GM18907 (cell line): ENCODE measurements around the gene TIAM1.
A peak's percentile ranks its signal among the peaks of the same experiment; 100 is the strongest.

Experiments
- ATAC-seq: cut with Tn5 transposase; IDR thresholded peaks from one replicate; pipeline ENCODE4 v1.9.1; 2021; ENCODE audit warnings: mild to moderate bottlenecking, moderate library complexity; ENCODE audit not compliant: unreplicated experiment

TIAM1 gene

DNA sequence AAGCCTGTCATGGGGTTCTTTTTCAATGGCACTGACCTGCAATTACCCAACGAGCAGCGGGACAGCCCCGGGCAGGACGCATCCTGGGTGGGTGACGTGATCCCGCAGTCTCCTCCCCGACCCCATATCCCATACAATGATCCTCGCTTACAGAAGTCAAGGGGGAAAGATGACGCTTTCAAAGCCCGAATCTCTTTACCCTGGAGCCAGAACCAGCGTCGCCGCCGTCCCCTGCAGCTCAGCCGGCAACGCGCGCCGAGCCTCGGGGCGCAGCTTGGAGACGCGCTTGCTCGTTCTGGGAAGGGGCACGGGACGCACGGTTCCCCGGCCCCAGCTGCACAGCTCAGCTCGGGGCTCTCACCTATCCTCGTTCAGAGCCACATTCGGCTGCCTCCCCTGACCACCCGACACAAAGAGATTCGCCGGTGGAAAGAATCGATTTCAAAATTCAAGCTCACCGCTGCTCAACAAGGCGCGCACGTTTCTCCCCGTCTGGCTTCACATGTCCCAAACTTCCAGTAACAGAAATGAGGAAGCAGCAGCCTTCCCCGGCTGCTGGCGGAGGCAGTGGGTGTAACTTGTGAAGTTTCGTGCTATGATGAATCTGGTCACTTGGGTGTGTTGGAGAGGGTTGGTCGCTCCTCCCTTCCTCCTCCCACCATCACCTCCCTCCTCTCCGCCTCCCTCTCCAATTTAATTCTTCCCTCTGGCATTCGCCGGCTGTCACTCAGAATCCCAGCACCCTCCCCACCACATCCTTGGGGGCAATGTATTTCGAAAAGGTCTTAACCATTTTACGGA, at the start of gene TIAM1:
Gene TIAM1, minus strand, starts transcription at position 582 of the 801 bp plus-strand sequence. CDS start 77,289 bp downstream, outside the sequence.
- no peak for ATAC-seq

GRCh38 chr21:31387560-31388186, 43.6 kb upstream of the TIAM1 start:
- no peak for ATAC-seq

GRCh38 chr21:31386006-31386405, 41.9 kb upstream of the TIAM1 start:
- ATAC-seq: no peak

GRCh38 chr21:31383770-31384169, 39.7 kb upstream of the TIAM1 start:
- no peak for ATAC-seq

- no peak for ATAC-seq
Observed at GRCh38 chr21:31382060-31382459, 38.0 kb upstream of the TIAM1 start.

DNA sequence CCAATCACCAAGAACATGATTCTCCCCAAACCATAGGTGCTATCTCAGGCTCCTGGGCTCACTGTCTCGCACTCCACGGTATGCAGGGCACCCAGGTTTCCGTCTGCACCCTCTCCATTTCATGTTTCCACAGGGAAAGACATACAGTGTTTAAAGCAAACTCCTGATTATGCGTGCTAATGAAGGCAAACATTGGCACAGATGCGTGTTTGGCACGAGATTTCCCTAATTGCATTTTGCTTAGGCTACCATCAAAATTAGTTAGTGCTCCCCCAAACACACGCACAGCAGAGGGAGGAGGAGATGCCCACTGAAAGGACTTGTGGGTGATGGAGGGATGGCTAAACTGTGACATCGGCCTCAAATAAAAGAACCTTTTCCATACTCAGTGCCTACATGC, 32.2 kb upstream of the TIAM1 start:
- ATAC-seq: no peak

DNA sequence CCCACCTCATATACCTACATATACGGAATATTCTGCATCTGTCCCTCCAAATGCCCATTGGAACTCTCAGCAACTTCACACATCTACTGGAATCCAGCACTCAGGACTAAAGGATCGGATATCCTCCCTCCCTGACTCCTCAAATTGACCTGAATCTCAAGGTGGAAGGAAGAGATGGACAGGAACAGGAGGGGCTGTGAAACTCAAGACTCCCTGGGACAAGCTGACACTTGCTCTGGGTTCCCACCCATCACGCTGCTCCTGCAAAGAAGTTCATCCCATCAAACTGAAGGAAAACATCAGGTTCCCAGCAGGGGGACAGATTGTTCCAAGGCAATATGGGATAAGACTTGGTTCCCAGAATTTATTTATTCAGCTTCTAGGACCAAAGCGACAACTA, 30.3 kb upstream of the TIAM1 start:
- ATAC-seq: no peak

- no peak for ATAC-seq
Observed at GRCh38 chr21:31372471-31372765, 28.4 kb upstream of the TIAM1 start.

DNA sequence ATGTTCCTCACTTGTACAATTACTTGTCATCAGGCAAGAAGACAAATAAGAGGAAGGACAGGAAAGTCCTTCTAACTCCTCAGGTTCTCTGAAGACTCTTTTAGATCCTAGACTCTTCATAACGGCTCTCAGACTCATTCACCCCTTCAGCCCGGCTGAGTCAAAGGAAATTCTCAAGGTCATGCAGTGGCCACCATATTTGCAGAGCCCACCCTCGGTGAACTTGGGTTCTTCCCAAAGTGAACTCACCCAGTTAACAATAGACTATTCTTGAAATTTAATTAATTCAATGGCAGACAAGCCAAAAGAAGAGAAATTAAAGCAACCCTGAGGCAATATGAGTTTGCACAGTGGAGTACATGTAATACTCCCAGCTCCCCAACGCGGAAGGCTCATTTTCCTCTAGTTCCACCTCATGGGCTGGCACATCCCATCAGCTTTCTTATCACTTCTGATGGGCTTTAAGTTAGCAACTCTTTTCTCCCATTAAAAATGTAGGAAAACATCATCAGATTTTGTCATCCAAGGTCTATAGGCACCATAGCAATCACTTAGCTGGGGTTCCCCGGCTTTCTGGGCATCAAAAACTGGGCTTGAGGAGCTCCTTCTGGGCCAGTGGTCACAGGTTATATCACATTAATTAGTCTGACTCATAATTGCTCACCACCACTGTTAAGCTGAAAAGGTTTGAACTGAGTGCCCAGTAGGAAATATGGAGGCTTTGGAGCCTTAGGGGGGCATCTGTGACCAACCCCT, 27.8 kb upstream of the TIAM1 start:
- no peak for ATAC-seq

DNA sequence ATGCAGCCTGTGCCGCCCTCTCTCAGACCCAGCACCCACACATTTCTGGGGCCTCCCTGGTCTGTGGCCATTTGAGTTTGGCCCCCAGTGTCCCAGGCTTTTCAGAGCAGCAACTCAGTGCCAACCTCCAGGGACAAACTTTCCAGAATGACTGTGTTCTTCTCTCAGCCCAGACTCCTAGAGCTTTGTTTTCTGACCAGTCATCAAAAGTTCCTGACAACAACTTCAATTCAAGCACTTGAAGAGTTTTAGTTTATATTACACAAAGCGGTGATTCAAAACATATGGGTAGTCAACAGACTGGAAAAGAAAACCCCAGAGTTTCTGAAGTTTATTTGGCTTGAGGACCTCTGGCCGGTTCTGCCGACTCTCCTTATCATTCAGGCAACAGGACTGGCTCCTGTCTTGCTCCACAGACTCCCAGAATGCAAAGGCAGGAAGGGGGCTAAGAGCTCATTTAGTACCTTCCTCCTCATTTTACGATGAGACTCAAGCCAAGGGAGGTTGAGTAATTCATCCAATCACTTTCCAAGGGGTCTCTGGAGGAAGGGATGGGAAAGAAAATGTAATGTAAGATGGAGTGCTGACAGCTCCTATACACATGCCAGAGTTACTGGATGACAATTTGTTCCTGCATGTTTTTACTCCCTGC, 27.0 kb upstream of the TIAM1 start:
- ATAC-seq: no peak

- ATAC-seq: no peak
Observed at GRCh38 chr21:31370281-31370892, 26.3 kb upstream of the TIAM1 start.

DNA sequence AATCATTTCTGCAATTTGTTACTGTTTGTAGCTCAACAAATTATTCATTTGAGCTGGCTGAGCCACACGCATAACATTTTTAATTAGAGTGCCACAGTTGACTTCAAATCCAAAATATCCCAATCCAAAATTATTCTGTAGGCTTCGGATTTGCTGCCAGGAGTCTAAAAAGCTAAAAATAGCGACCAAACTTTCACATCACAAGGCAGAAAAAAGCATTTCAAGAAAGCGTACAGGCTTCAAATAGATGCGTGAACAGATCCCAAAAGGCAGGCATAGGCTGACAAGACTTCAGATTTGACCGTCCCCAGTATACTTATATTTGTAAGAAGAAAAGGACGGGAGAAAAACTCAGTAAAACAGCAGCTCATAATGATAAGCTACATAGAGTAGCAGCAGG, 24.3 kb upstream of the TIAM1 start:
- no peak for ATAC-seq

- ATAC-seq: no peak
Observed at GRCh38 chr21:31367801-31368200, 23.7 kb upstream of the TIAM1 start.

GRCh38 chr21:31366825-31367224, 22.8 kb upstream of the TIAM1 start:
- no peak for ATAC-seq

- no peak for ATAC-seq
Observed at GRCh38 chr21:31364253-31364945, 20.3 kb upstream of the TIAM1 start.

- no peak for ATAC-seq
Observed at GRCh38 chr21:31363720-31364119, 19.7 kb upstream of the TIAM1 start.

DNA sequence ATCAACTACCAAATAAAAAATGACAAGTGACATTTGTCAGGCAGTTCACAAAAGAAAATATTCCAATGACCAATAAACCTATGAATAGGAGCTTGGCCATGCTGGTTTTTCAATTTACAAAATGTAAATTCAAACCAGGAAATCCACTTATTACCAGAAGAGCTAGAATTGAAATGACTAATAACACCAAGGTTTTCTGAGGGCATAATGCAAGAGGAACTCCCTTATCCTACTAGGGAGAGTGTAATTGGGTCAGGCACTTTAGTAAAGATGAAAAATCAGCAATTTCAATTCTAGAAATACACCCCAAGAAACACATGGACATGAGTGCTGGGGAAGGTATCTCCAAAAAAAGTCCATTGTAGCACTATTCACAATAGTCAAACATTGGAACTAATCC, 16.7 kb upstream of the TIAM1 start:
- ATAC-seq: no peak

GRCh38 chr21:31358158-31358557, 14.1 kb upstream of the TIAM1 start:
- ATAC-seq: no peak

GRCh38 chr21:31356440-31356839, 12.4 kb upstream of the TIAM1 start:
- ATAC-seq: no peak

DNA sequence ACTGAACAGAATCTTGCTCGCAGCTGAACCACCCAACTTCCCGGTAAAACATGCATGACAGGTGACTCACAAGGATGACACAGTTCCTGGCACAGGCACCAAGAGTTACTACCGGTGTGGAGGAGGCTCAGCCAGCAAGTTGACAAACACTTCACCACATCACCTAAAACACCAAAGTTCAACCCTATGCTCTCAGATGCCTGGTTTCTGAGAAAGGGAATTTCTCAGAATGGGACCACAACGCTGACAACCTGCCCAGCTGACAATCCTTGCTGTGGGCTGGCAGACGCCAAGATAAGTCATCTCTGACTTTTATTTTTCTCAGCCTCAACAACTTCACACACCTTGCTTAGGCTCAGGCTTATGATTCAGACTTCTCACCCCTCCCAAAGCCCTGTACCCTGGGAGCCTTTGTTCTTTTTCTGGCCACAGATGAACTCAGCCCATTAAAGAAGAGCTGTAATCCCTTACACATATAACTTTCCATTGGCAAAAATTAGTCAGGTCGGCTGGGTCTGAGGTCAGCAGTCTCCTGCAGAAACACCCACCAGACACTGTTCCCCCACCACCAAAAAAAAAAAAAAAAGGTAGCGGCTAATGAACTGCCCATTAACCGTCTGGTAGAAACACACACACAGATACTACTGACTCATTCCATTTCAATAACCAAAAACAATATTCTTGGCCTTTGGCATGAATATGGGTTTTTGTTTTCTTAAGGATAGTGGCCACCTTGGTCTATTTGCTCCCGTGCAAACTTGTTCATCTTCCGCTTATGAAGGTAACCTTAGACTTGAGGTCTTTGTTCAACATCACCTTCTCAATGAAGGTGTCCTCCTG, 10.8 kb upstream of the TIAM1 start:
- ATAC-seq: peak; percentile 78
